ENCODE data around the gene OAS3.
"Not testable (repeated sequence)": the region's sequence is repeated elsewhere in the genome, so short reads cannot be mapped to it uniquely, and the experiment has no call there.

Gene OAS3

DNA sequence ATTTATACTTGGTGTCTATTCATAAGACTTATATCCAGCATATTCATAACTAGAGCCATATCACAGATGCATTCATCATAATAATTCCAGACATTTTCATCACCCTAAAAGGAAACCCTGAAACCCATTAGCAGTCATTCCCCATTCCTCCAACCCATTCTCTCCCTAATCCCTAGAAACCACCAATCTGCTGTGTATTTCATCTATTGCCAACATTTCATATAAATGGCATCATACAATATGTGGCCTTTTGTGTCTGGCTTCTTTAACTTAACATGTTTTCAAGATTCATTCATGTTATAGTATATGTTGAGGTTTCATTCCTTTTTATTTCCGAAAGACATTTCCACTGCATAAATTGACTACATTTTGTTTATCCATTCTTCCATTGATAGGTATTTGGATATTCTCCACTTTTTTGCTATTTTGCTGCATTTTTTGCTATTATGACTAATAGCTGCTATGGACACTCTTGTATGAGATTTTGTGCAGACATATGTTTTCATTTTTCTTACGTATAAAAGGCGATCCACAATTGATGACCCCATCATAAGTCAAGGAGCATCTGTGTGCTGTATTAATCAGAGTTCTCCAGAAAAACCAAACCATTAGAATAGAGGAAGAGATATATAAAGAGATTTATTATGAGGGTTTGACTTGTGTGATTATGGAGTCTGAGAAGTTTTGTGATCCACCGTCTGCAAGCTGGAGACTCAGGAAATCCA, 34.9 kb downstream of the OAS3 start:
- DNase-seq, result no peak
- in situ Hi-C loops (cut with HindIII; ENCODE audit: low pct_ligation_motif_present, low pct_unique_long_range_greater_than_20kb, low sequenced_read_pairs), result no loop called here

DNA sequence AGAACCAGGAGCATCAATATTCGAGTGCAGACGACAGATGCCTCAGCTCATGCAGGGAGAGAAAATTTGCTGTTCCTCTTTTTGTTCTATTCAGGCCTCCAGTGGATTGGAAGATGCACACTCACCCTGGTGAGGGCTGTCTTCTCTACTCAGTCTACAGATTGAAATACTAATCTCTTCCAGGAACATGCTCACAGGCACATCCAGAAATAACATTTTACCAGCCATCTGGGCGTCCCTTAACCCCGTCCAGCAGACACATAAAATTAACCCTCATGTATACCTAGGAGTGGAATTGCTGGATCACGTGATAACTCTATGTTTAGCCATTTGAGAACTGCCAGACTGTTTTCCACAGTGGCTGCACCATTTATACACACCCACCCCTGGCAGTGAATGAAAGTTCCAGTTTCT, 35.6 kb downstream of the OAS3 start:
- in situ Hi-C loops (cut with HindIII; ENCODE audit: low pct_ligation_motif_present, low pct_unique_long_range_greater_than_20kb, low sequenced_read_pairs), result no loop called here
- no peak for DNase-seq

DNA sequence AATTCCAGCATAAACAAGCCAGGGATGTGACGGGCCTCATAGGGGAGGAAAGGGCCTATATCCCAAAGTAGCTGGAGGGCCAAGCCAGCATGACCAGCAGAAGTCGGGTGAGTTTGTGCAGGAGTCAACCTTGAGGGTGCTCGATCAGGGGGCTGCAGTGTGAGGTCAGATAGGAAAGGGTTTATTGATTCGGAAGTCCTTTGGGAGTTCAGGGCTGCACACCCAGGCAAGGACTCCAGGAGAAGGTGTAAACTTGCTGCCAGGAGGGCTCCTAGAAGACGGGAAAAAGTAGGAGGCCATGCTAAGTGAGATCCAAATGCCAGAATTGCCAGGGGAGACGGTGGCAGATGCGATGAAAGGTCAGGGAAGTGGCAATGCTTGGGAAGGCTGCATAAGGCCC, 36.6 kb downstream of the OAS3 start:
- in situ Hi-C loops (cut with HindIII; ENCODE audit: low pct_ligation_motif_present, low pct_unique_long_range_greater_than_20kb, low sequenced_read_pairs), result no loop called here
- no peak for DNase-seq

DNA sequence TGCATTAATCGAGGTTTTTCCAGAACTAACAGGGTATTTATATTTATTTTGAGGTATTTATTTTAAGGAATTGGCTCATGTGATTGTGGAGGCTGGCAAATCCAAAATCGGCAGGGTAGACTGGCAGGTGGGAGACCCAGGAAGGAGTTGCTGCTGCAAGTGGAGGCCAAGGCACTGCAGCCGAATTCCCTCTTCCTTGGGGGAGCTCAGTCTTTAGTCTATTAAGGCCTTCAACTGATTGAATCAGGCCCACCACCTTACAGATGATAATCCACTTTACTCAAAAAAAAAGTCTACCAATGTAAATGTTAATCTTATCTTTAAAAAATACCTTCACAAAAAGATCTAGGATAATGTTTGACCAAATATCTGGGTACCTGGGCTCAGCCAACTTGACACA, 38.9 kb downstream of the OAS3 start:
- in situ Hi-C loops (cut with HindIII; ENCODE audit: low pct_ligation_motif_present, low pct_unique_long_range_greater_than_20kb, low sequenced_read_pairs), result no loop called here
- no peak for DNase-seq

DNA sequence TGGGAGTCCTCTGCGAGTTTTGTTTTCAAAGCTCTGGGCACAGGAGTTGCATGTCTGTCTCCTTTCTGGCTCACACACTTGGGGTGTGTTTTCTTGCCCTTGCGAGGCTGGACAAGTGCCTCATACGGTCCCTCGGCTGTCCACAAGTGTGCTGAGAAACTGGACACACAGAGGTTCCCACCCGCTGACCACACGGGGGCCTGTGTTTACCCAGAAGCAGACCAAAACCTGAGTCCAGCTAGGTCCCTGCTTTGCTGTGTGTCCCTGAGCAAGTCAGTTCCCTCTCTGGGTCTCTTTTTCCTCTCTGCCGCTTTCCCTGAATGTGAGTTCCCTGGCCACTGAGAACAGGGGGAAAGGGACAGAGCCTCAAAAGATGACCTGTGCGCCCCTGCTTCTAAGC, 39.4 kb downstream of the OAS3 start:
- DNase-seq, result no peak
- in situ Hi-C loops (cut with HindIII; ENCODE audit: low pct_ligation_motif_present, low pct_unique_long_range_greater_than_20kb, low sequenced_read_pairs), result no loop called here

DNA sequence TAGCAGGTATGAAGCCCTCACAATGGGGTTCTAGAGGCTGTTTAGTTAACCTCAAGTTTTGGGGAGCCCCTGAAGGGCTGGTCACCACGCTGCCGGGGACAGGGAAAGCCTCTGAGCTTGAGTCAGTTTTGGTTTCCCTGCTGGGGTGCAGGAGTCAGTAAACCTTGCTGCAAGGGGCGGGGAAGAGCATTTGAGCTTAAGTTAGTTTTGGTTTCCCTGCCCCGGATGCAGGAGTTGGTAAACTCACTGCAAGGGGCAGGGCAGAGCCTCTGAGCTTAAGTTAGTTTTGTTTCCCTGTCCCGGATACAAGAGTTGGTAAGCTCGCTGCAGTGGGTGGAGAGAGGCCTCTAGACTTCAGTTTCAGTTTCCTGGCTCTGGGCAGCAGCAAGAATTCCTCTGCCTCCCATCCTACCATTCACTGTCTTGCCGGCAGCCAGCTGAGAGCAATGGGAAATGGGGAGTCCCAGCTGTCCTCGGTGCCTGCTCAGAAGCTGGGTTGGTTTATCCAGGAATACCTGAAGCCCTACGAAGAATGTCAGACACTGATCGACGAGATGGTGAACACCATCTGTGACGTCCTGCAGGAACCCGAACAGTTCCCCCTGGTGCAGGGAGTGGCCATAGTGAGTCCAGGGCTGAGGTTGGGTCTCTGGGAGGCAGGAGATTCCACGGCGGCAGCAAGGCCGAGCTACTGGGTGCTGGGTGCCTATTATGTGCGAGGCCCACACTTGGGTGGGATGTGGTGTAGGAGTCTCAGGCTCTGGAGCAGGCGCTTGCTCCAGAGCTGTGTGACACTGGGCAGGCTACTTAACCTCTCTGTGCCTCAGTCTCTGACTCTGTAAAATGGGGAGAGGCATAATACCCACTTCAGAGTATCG, 40.1 kb downstream of the OAS3 start, which contains the start of gene OAS2:
TSS of gene OAS2 (plus strand) at position 357 of the 878 bp plus-strand sequence. CDS start at position 447, 90 bp downstream.
- peak; percentile 86 for DNase-seq

DNA sequence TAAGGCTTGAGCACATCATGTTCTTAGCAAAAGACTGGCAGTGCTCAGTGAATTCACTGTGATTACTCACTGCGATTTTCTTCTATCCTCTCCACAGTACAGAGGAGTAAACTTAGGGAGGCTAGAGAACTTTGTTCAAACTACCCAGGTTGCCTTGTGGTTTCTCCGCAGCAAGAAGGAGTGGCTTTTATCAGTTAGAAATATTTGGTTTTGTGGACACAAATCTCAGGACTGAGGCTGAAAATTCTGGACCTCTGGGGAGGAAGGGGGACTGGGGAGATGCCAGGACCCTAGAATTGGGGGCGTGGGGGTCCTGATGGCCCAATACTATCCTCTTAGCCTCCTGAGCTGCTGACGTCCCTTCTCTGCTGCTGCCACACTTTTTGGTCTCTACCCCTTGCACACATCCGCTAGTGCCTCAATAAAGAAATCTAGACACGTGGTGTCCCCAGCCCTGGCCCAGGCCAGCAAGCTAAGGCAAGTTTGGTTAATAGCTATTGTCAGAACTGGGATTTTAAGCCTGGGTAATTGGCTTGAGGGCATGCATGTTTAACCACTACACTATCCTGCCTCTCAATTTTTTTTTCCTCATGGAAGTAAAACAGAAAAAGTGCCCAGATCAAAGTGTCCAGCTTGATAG, 40.9 kb downstream of the OAS3 start:
- in situ Hi-C loops (cut with HindIII; ENCODE audit: low pct_ligation_motif_present, low pct_unique_long_range_greater_than_20kb, low sequenced_read_pairs), result no loop called here
- DNase-seq, result no peak

More for the DNA sequence above, 40.1 kb downstream of the OAS3 start, which contains the start of gene OAS2:
- in situ Hi-C loops (cut with HindIII; ENCODE audit: low pct_ligation_motif_present, low pct_unique_long_range_greater_than_20kb, low sequenced_read_pairs), result no loop called here

DNA sequence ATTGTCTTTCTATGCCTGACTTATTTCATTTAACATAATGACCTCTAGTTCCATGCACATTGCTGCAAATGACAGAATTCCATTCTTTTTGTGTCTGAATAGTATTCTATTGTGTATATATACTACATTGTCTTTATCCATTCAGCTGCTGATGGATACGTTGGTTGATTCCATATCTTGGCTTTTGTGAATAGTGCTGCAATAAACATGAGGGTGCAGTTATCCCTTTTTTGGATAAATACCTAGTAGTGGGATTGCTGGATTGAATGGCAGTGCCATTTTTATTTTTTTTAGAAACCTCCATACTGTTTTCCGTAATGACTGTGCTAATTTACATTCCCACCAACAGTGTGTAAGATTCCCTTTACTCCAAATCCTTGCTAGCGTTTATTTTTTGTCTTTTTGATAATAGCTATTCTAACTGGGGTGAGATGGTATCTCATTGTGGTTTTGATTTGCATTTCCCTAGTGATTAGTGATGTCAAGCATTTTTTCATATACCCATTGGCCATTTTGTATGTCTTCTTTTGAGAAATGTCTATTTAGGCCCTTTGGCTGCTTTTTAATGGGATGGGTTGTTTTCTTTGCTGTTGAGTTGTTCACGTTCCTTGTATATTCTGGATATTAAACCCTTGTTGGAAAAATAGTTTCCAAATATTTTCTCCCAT, 42.4 kb downstream of the OAS3 start:
- in situ Hi-C loops (cut with HindIII; ENCODE audit: low pct_ligation_motif_present, low pct_unique_long_range_greater_than_20kb, low sequenced_read_pairs), result no loop called here
- no peak for DNase-seq

DNA sequence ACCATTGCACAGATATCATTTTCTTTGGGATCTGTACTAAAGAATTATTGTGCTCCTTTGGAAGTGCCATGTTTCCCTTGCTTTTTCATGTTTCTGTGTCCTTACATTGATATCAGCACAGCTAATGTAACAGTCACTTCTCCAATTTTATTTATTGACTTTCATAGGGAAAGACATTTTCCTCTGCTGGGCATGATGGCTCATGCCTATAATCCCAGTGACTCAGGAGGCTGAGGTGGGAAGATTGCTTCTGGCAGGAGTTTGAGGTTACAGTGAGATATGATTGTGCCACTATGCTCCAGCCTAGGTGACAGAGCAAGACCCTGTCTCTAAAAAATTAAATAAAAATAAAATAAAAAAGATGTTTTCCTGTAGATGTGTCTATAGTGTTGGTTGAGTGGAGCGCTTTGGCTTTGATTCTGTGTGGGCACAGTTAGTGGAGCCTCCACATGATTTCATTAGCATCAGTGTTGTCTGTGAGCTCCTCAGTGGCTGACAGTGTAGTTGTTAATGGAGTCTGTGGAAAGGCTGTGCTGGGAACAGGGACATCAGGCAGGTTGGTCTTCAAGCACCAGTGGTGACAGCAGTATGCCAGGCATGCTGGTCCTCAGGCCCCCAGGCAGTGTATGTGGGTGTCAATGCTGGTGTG, 47.5 kb downstream of the OAS3 start:
- DNase-seq, result no peak
- in situ Hi-C loops (cut with HindIII; ENCODE audit: low pct_ligation_motif_present, low pct_unique_long_range_greater_than_20kb, low sequenced_read_pairs), result no loop called here

DNA sequence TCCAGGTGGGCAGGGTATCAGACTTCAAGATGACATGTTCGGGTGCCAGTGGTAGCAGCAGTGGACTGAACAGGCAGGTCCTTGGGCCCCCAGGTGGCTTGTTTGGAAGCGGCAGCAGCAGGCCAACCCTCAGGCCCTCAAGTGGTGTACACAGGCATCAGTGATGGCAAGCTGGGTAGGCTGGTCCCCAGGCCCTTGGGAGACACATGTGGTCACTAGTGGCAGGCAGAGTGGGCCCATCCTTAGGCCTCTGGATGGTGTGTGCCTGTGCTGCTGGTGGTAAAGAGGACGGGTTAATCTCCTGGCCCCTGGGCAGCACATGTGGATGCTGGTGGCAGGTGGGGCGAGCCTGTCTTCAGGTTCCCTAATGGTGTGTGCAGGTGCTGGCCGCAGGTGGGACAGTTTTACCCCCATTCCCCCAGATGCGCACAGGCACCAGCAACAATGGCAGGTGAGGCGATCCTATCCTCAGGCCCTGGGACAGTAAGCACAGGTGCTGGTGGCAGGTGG, 48.1 kb downstream of the OAS3 start:
- in situ Hi-C loops (cut with HindIII; ENCODE audit: low pct_ligation_motif_present, low pct_unique_long_range_greater_than_20kb, low sequenced_read_pairs), result no loop called here

DNA sequence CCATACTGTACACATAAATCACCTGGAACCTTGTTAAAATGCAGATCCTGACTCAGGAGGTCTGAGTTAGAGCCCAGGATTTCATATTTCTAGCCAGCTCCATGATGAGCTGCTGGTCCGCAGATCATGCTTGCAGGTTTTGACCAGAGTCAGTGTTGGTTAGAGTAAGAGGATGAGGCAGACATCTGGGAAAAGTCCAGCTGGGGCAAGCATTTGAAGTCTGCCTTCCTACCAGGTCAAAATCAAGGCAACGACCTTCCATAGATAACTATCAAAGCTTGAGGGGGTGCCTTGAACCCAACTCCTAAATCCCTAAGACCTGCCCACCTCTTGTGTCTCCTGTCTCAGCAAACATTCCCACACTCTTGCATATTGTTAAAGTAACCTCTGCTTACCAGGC, 49.3 kb downstream of the OAS3 start:
- no peak for DNase-seq
- in situ Hi-C loops (cut with HindIII; ENCODE audit: low pct_ligation_motif_present, low pct_unique_long_range_greater_than_20kb, low sequenced_read_pairs), result no loop called here

More for the DNA sequence above, 48.1 kb downstream of the OAS3 start:
- no peak for DNase-seq

DNA sequence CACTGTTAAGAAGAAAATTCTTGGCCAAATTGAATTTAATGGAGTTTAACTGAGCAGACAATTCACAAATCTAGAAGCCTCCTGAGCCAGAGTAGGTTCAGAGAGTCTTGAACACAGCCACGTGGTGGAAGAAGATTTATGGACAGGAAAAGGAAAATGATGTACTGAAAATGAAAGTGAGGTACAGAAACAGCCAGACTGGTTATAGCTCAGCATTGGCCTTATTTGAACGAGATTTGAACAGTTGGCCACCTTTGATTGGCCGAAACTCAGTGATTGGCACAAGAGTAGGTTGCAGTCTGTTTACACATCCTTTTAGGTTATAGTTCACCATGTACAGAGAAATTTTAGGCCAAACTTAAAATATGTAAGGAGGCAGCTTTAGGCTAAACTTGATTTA, 50.0 kb downstream of the OAS3 start:
- no peak for DNase-seq
- in situ Hi-C loops (cut with HindIII; ENCODE audit: low pct_ligation_motif_present, low pct_unique_long_range_greater_than_20kb, low sequenced_read_pairs), result no loop called here

DNA sequence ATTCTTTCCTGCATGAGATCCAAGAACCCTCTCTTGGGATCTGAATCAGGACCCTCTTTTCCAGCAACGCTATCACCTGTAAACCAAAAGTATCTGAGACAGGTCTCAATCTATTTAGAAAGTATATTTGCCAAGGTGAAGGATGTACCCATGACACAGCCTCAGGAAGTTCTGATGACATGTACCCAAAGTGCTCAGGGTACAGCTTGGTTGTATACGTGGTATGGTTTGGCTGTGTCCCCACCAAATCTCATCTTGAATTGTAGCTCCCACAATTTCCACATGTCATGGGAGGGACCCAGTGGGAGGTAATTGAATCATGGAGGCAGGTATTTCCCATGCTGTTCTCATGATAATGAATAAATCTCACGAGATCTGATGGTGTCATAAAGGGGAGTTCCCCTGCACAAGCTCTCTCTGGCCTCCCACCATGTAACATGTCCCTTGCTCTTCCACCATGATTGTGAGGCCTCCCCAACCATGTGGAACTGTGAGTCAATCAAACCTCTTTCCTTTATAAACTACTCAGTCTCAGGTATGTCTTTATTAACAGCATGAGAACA, 50.6 kb downstream of the OAS3 start:
- in situ Hi-C loops (cut with HindIII; ENCODE audit: low pct_ligation_motif_present, low pct_unique_long_range_greater_than_20kb, low sequenced_read_pairs); DNase-seq: not testable (repeated sequence)

DNA sequence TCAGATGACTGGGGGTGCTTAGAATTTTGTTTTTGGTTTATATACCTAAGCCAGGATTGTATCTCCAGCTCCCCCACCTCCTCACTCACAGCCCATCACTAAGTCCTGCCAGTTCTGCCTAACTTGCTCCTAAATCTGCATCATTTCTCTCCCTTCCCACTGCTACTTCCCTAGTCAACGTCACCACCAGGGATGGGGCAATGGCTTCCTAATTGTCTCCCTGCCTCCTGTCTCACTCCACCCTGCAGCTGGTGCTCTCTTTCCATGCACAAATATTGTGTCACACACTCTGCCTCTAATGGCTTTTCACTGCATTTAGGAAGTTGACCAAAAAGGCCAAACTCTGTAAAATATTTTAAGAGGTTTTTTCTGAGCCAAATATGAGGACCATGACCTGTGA, 51.5 kb downstream of the OAS3 start:
- in situ Hi-C loops (cut with HindIII; ENCODE audit: low pct_ligation_motif_present, low pct_unique_long_range_greater_than_20kb, low sequenced_read_pairs), result no loop called here
- DNase-seq, result no peak

DNA sequence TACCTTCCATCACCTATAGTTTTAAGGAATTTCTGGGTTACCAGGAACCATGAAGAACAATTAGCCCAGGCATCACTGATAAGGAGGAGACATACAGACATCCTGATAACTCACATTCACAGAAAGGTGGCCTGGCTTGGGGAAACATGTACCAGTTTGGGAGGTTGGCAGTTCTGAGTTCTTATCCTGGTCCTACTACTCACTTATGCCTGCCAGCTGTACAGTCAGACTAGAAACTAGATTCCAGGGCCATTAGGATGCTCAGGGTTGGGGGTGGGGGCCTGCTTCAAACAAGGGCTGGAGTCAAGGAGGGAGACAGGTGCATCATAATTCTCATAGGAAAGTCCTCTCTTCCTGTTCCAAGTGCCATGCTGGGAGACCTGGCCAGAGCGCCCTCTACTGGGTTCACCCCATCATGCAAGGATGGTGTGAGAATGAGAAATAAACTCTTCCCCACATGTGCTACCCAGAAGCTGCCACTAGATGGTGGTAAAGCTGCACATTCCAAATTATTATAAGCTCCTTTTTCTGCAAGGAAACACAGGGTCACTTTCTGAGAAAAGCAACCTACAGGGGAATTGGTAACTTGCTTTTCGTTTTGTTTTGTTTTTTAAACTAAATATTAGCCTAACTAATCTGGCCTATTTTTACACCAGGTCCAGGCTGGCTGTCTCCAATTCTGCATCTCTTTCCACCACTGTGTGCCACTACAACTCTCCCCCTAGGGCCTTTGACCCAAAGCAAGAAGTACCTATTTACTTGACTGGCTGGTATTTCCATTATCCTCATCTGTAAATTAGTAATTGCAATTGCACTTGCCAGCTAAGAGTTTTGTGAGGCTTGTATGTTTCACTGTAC, 54.5 kb downstream of the OAS3 start:
- DNase-seq, result peak; percentile 84
- in situ Hi-C loops (cut with HindIII; ENCODE audit: low pct_ligation_motif_present, low pct_unique_long_range_greater_than_20kb, low sequenced_read_pairs), result no loop called here

DNA sequence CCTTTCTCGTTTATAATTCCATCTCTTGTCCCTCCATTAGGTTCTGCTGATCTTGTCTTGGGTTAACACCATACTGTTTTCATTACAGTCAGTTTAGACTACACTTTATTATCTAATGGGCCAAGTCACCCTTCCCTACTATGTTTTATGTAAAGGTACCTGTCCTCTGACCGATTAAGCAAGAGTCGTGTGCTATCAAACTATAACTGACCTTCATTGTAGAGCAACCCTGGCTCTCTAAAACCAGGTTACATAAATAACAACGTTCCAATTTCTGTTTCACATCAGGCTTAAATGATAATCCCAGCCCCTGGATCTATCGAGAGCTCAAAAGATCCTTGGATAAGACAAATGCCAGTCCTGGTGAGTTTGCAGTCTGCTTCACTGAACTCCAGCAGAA, 56.7 kb downstream of the OAS3 start:
- in situ Hi-C loops (cut with HindIII; ENCODE audit: low pct_ligation_motif_present, low pct_unique_long_range_greater_than_20kb, low sequenced_read_pairs), result no loop called here

DNA sequence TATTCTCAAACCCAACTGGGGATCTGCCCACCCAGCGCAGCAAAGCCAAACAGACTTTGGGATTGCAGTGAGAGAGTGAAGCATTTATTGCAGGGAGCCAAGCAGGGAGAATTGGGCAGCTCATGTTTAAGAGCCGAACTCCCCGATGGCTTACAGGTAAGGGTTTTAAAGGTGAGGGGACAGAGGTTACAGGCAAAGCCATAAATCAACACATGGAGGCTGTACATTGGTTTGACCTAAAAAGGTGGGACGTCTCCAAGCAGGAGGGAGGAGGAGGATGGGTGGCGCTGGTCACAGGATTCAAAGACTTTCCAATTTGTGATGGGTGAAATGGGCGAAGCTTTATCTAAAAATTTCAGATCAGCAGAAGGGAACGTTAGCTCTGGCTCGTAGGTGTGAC, 58.2 kb downstream of the OAS3 start:
- in situ Hi-C loops (cut with HindIII; ENCODE audit: low pct_ligation_motif_present, low pct_unique_long_range_greater_than_20kb, low sequenced_read_pairs), result no loop called here
- no peak for DNase-seq

More for the DNA sequence above, 56.7 kb downstream of the OAS3 start:
- no peak for DNase-seq
